GM20431 (cell line): Measurements from ENCODE around the gene OR2AT4.

Experiments
- in situ Hi-C: fragments of 300-500 bp; cut with MseI, MboI; formaldehyde crosslinking; loops from one replicate; pipeline ENCODE4 v1.15.0; 2020; ENCODE audit warnings: low sequenced_read_pairs; ENCODE audit not compliant: unreplicated experiment

The OR2AT4 gene

DNA sequence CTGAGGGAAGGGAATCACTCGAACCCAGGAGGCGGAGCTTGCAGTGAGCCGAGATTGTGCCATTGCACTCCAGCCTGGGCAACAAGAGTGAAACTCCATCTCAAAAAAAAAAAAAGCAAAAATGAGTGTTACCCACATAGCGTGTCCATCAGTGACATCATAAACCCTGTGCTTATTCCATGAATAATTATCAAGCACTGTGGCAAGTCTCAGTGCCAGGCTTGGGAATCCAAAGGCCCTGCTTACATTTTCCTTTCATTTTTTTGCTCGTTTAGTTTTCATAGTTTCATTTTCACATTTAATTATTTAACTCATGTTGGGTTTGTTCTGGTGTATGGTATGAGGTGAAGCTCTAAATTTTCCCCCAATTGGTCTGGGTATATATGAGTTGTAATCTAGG lies 61.4 kb downstream of the OR2AT4 start:
- in situ Hi-C loops = no loop called here

DNA sequence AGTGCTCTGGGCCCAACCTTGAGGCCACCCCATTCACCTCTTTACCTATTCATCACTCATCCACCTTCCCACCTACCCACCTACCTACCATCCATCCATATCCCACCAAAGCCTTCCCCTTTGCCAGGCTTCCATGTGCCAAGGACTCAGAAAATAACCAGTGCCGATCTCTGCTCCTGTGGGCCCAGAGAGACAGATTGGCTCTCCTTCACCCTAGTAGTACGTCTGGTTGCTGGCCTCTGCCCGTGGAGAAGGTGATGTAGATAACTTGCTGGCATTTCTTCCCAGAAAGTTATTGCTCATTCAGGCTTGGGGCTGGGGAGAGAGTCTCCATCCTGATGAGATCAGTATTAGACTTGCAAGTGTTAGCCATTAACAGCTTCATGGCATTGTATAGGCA lies 62.8 kb downstream of the OR2AT4 start:
- in situ Hi-C loops = no loop called here

DNA sequence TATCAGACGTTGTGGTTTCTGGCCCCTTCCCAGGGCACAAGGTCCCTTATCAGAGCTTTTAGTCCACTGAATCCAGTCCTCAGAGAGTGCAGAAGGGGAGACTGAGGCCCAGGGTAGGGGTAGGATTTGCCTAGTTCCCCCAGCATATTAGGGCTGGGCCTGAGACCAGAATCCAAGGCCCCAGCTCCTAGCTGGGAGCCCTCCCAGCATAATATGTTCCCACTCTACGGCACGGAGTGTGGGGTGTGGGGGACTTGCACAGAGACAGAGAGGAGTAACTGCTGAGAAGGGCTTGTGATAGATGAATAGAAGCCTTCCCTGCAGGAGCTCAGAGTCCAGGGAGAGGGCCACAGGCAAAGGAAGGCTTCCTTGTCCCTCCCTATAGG lies 64.1 kb downstream of the OR2AT4 start:
- in situ Hi-C loops = no loop called here

DNA sequence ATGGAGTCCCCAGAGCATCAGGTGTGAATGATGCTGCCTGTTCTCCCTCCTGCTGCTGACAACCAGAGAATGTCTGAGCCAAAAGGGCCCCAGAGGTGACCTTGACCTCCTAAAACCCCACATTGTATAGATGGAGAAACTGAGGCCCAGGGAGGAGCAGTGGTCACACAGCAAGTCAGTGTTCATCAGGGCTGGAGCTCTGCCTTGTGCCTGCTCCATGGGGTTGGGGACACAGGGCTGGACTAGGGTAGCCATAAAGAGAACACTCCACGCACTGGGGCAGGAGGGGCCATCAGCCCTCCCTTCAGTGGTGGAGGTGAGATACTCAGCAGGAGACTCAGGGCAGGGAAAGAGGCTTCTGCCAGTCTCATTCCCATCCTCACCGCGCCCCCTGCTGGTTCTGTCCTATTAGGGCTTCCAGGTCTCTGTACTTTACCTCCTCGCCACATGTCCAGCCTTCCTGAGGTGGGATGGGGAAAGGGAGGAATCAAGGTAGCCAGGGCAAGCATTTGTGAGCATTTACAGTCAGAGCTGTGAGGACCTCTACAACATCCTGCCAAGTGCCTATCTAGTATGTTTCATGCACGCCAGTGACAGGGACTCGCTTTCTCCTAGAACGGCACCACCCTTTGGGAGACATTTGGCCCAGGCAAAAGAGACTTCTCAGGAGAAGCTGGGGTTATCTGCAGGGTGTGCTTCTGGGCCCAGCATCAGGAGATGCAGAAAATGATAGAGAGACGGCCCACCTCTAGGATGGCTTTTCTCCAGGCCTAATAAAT lies 64.7 kb downstream of the OR2AT4 start:
- in situ Hi-C loops = no loop called here
